Measurements from ENCODE around the gene UGT1A9. TPM values are rescaled to one million over a fixed set of nuclear protein-coding genes. Genes with fewer than 3 reads are reported as not detected.

UGT1A9 gene
- total and polyA plus RNA-seq, 8 donors = 0.73 to 7.0 (median 3.9) TPM; not detected in 5

- Histone ChIP-seq H3K4me1 (no peaks in the 10 kb centered on the region), H3K36me3 (no peaks in the 10 kb centered on the region), H3K27ac (no peak overlapping the region), H3K27me3 (peaks cover 0 to 10% (median 9%) of the 10 kb centered on the region in 3 donors), H3K9me3 (no peaks in the 10 kb centered on the region), H3K4me3 (no peak overlapping the region)
- intact Hi-C loops (cut with DNase I; ENCODE audit: low total_unique reads) = no loop called here
- 75 to 82% (median 79%) methylated on average over 3 of the region's 3 CpGs for WGBS, 5 donors
- DNase-seq = peak in 1 of 2 donors; percentile 17
- no peak for TF ChIP-seq EP300 (IDR thresholded peaks at IDR 0.05)
- no peak for TF ChIP-seq CTCF (IDR thresholded peaks at IDR 0.05)
- no peak for TF ChIP-seq POLR2A (IDR thresholded peaks at IDR 0.05)
- no peak for TF ChIP-seq POLR2AphosphoS5 (IDR thresholded peaks at IDR 0.05)
These were observed 141.7 kb downstream of the UGT1A9 start for GRCh38 chr2:233813236-233814055.

GRCh38 chr2:233814056-233814835 is 142.5 kb downstream of the UGT1A9 start:
- 64 to 85% (median 75%) methylated on average over 2 of the region's 2 CpGs for WGBS, 5 donors
- Histone ChIP-seq H3K9me3 (no peaks in the 10 kb centered on the region), H3K27ac (no peak overlapping the region), H3K27me3 (peaks cover 0 to 4% (median 2%) of the 10 kb centered on the region in 3 donors), H3K36me3 (no peaks in the 10 kb centered on the region), H3K4me3 (no peak overlapping the region), H3K4me1 (no peaks in the 10 kb centered on the region)
- TF ChIP-seq POLR2A (IDR thresholded peaks at IDR 0.05) (no peak), EP300 (IDR thresholded peaks at IDR 0.05) (no peak), CTCF (IDR thresholded peaks at IDR 0.05) (no peak), POLR2AphosphoS5 (IDR thresholded peaks at IDR 0.05) (no peak)
- intact Hi-C loops (cut with DNase I; ENCODE audit: low total_unique reads) = no loop called here
- no peak for DNase-seq

GRCh38 chr2:233815861-233816260 is 144.2 kb downstream of the UGT1A9 start:
- peaks cover 0 to 4% (median 0%) of the 10 kb centered on the region in 3 donors for H3K27me3 ChIP-seq
- no peak for TF ChIP-seq POLR2AphosphoS5 (IDR thresholded peaks at IDR 0.05)
- no peak for TF ChIP-seq POLR2A (IDR thresholded peaks at IDR 0.05)
- no peak for TF ChIP-seq CTCF (IDR thresholded peaks at IDR 0.05)
- TF ChIP-seq EP300 (IDR thresholded peaks at IDR 0.05) = no peak
- no peak overlapping the region for H3K4me3 ChIP-seq
- H3K4me1 ChIP-seq = no peaks in the 10 kb centered on the region
- no peak overlapping the region for H3K27ac ChIP-seq
- H3K9me3 ChIP-seq = no peaks in the 10 kb centered on the region
- H3K36me3 ChIP-seq = no peaks in the 10 kb centered on the region
- intact Hi-C loops (cut with DNase I; ENCODE audit: low total_unique reads) = no loop called here
- 77 to 93% (median 83%) methylated on average over 6 of the region's 6 CpGs for WGBS, 5 donors
- no peak for DNase-seq

- TF ChIP-seq POLR2AphosphoS5 (IDR thresholded peaks at IDR 0.05) = no peak
- TF ChIP-seq CTCF (IDR thresholded peaks at IDR 0.05) = no peak
- TF ChIP-seq POLR2A (IDR thresholded peaks at IDR 0.05) = no peak
- TF ChIP-seq EP300 (IDR thresholded peaks at IDR 0.05) = no peak
- H3K9me3 ChIP-seq = no peaks in the 10 kb centered on the region
- WGBS, 5 donors = 51 to 67% (median 61%) methylated on average over 2 of the region's 2 CpGs
- no peaks in the 10 kb centered on the region for H3K4me1 ChIP-seq
- no peak overlapping the region for H3K4me3 ChIP-seq
- no peak overlapping the region for H3K27ac ChIP-seq
- no peaks in the 10 kb centered on the region for H3K36me3 ChIP-seq
- H3K27me3 ChIP-seq = peaks cover 0 to 4% (median 0%) of the 10 kb centered on the region in 3 donors
- intact Hi-C loops (cut with DNase I; ENCODE audit: low total_unique reads) = no loop called here
- DNase-seq = no peak
These were observed 144.6 kb downstream of the UGT1A9 start for GRCh38 chr2:233816334-233816733.

Data from stomach (tissue), 9 donors.